CD14-positive monocyte (primary cell): Measurements from ENCODE around the gene AMT. TPM values are rescaled to one million over a fixed set of nuclear protein-coding genes. Genes with fewer than 3 reads are reported as not detected.

Experiments used
- DNase-seq, 3 donors: peaks; one replicate each; pipeline ENCODE4 v3.0.0-alpha.2; 2011 to 2022
- H2AFZ ChIP-seq: 2 replicates; pipeline ENCODE4 v1.6.0; 2012; ENCODE audit warnings: mild to moderate bottlenecking, low read depth, low read length, inconsistent platforms; ENCODE audit not compliant: insufficient read depth, poor library complexity, severe bottlenecking
- H3K27ac ChIP-seq, 2 donors: 1 replicate in 1 of 2; 2 replicates in 1 of 2; pipeline ENCODE4 v1.5.1; 2012 to 2013; ENCODE audit warnings: low read length in 2 of 2, control low read depth in 1 of 2, inconsistent platforms in 1 of 2, low read depth in 1 of 2, mild to moderate bottlenecking in 1 of 2
- H3K27me3 ChIP-seq, 2 donors: one replicate each; pipeline versions ENCODE4 v1.6.0 to v1.6.1; 2011 to 2013; ENCODE audit warnings: low read length in 2 of 2; ENCODE audit not compliant: control insufficient read depth in 2 of 2, insufficient read depth in 2 of 2
- H3K36me3 ChIP-seq, 2 donors: replicated peaks in 1 of 2; 1 replicate in 1 of 2; 2 replicates in 1 of 2; pipeline versions ENCODE4 v1.5.1 to v1.6.1; 2012 to 2013; ENCODE audit warnings: low read length in 2 of 2, control low read depth in 1 of 2, inconsistent platforms in 1 of 2, mild to moderate bottlenecking in 1 of 2; ENCODE audit not compliant: insufficient read depth in 2 of 2, control insufficient read depth in 1 of 2
- H3K4me1 ChIP-seq, 2 donors: 1 replicate in 1 of 2; 2 replicates in 1 of 2; pipeline versions ENCODE4 v1.5.1 to v1.6.1; 2012 to 2013; ENCODE audit warnings: low read length in 2 of 2, control low read depth in 1 of 2, inconsistent platforms in 1 of 2, mild to moderate bottlenecking in 1 of 2, moderate library complexity in 1 of 2; ENCODE audit not compliant: insufficient read depth in 2 of 2, control insufficient read depth in 1 of 2
- H3K4me2 ChIP-seq: replicated peaks from 2 replicates; pipeline ENCODE3; 2012; ENCODE audit warnings: low read length, moderate library complexity, mild to moderate bottlenecking; ENCODE audit not compliant: poor library complexity, severe bottlenecking; ENCODE audit errors: extremely low read depth
- H3K4me3 ChIP-seq, 3 experiments: fragments of 200-600 bp in 1 of 3; sonication (generic) in 1 of 3; replicated peaks in 1 of 3; 1 replicate in 2 of 3; 2 replicates in 1 of 3; pipeline ENCODE4 v1.5.1; 2011 to 2013; ENCODE audit warnings: low read length in 3 of 3, mild to moderate bottlenecking in 3 of 3, control low read depth in 2 of 3, low read depth in 2 of 3, inconsistent platforms in 1 of 3, moderate library complexity in 1 of 3
- H3K79me2 ChIP-seq: 2 replicates; pipeline ENCODE4 v1.6.0; 2012; ENCODE audit warnings: mild to moderate bottlenecking, control low read depth, inconsistent platforms, low read length, moderate library complexity; ENCODE audit not compliant: insufficient read depth
- H3K9ac ChIP-seq: 2 replicates; pipeline ENCODE4 v1.6.0; 2017; ENCODE audit warnings: low read length, mild to moderate bottlenecking; ENCODE audit not compliant: insufficient read depth, poor library complexity, severe bottlenecking
- H3K9me3 ChIP-seq, 2 donors: replicated peaks in 1 of 2; 1 replicate in 1 of 2; 2 replicates in 1 of 2; pipeline versions ENCODE4 v1.5.1 to v1.6.1; 2012 to 2013; ENCODE audit warnings: low read length in 2 of 2, control low read depth in 1 of 2; ENCODE audit not compliant: control insufficient read depth in 1 of 2, insufficient read depth in 1 of 2
- H4K20me1 ChIP-seq: 2 replicates; pipeline ENCODE4 v1.6.0; 2012; ENCODE audit warnings: mild to moderate bottlenecking, low read length, control low read depth, moderate library complexity; ENCODE audit not compliant: insufficient read depth
- H3K27ac Mint-ChIP-seq, 7 donors: one replicate each; pipeline ENCODE4 v1.8.0; 2020; ENCODE audit warnings: mild to moderate bottlenecking in 7 of 7, mixed read lengths in 7 of 7, moderate library complexity in 6 of 7, inconsistent platforms in 2 of 7
- H3K27me3 Mint-ChIP-seq, 3 donors: one replicate each; pipeline ENCODE4 v1.8.0; 2021 to 2022; ENCODE audit warnings: low read depth in 3 of 3, mild to moderate bottlenecking in 3 of 3, mixed read lengths in 3 of 3, moderate library complexity in 3 of 3, inconsistent platforms in 1 of 3
- H3K36me3 Mint-ChIP-seq, 2 donors: one replicate each; pipeline ENCODE4 v1.8.0; 2020; ENCODE audit warnings: mixed read lengths in 2 of 2, inconsistent platforms in 1 of 2, mild to moderate bottlenecking in 1 of 2
- H3K4me1 Mint-ChIP-seq: one replicate; pipeline ENCODE4 v1.8.0; 2020; ENCODE audit warnings: mild to moderate bottlenecking, mixed read lengths
- H3K4me3 Mint-ChIP-seq, 2 donors: one replicate each; pipeline ENCODE4 v1.8.0; 2020; ENCODE audit warnings: mild to moderate bottlenecking in 2 of 2, mixed read lengths in 2 of 2, moderate library complexity in 1 of 2
- H3K9me3 Mint-ChIP-seq, 7 donors: one replicate each; pipeline ENCODE4 v1.8.0; 2020 to 2022; ENCODE audit warnings: mixed read lengths in 7 of 7, mild to moderate bottlenecking in 6 of 7, moderate library complexity in 6 of 7, inconsistent platforms in 2 of 7
- WGBS: methylation state at CpG from one replicate; pipeline ENCODE4 v1.1.5; 2013; ENCODE audit warnings: missing lambda C conversion rate; ENCODE audit not compliant: insufficient coverage; 5-methylcytosine and 5-hydroxymethylcytosine counted together
- intact Hi-C, 2 donors: fragments of 100-400 bp; cut with micrococcal nuclease; formaldehyde crosslinking; loops; one replicate each; pipeline versions ENCODE4 v1.15.0 to v1.15.1; 2023
- polyA plus RNA-seq, 3 donors: library from polyadenylated mRNA; depleted of rRNA in 1 of 3; unstranded in 2 of 3; stranded (reverse) in 1 of 3; fragments of 300-500 nt in 2 of 3; fragments of >200 nt in 1 of 3; fragmentation: Illumina TruSeq in 2 of 3; gene quantifications; 1 replicate in 2 of 3; 2 replicates in 1 of 3; pipeline ENCODE4 v1.2.3, GENCODE V29; 2012 to 2021
- TF ChIP-seq, protein P1 (sequence below): fragments of 200-600 bp; IDR thresholded peaks from one replicate; pipeline ENCODE4 v1.8.0; 2022; ENCODE audit warnings: antibody characterized with exemption, mild to moderate bottlenecking

AMT gene
- polyA plus RNA-seq, 3 donors, result 2.0 to 25.1 (median 3.1) TPM

DNA sequence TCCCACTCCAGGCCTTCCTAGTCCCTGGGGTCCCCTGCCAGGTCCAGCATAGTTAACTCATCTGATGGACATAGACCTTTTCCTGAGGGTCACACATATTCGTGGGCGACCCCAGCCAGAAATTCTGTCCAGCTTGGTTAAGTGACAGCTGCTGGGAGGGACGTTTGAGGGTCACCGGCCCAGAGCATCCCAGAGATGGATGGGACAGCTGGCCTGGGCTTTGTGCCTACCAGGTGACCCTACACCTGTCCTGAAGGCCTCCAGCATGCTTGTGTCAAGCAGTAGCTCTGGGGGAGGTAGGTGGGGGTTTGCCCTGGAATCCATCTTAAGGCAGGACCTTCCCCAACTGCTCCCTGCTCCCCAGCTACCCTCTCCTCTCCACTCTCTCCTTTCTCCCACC lies 38.7 kb upstream of the AMT start:
- H3K27me3 ChIP-seq, result no peaks in the 10 kb centered on the region
- H3K27ac ChIP-seq, result no peak overlapping the region
- peaks cover 9% of the 10 kb centered on the region for H3K4me1 Mint-ChIP-seq
- H3K9me3 ChIP-seq, result no peaks in the 10 kb centered on the region
- H3K36me3 Mint-ChIP-seq, result no peaks in the 10 kb centered on the region
- H3K27me3 Mint-ChIP-seq, result peaks cover 3 to 8% (median 5%) of the 10 kb centered on the region in 3 donors
- H3K79me2 ChIP-seq, result no peaks in the 10 kb centered on the region
- H3K4me3 ChIP-seq, result no peak overlapping the region
- no peaks in the 10 kb centered on the region for H4K20me1 ChIP-seq
- no peak overlapping the region for H3K27ac Mint-ChIP-seq
- H3K9ac ChIP-seq, result no peak overlapping the region
- H3K4me2 ChIP-seq, result no peak overlapping the region
- H3K4me1 ChIP-seq, result peaks cover 5 to 10% of the 10 kb centered on the region in 2 donors
- WGBS, result 93% methylated on average over 4 of the region's 4 CpGs
- intact Hi-C loops, result loop anchor here in 1 of 2 donors (10.0 kb wide), 1 partner anchor 46 kb away; the partner anchor contains the start of genes RHOA and TCTA
- no peaks in the 10 kb centered on the region for H3K9me3 Mint-ChIP-seq
- DNase-seq, result no peak
- no peak overlapping the region for H2AFZ ChIP-seq
- H3K36me3 ChIP-seq, result no peaks in the 10 kb centered on the region
- no peak overlapping the region for H3K4me3 Mint-ChIP-seq
- TF ChIP-seq, protein P1, sequence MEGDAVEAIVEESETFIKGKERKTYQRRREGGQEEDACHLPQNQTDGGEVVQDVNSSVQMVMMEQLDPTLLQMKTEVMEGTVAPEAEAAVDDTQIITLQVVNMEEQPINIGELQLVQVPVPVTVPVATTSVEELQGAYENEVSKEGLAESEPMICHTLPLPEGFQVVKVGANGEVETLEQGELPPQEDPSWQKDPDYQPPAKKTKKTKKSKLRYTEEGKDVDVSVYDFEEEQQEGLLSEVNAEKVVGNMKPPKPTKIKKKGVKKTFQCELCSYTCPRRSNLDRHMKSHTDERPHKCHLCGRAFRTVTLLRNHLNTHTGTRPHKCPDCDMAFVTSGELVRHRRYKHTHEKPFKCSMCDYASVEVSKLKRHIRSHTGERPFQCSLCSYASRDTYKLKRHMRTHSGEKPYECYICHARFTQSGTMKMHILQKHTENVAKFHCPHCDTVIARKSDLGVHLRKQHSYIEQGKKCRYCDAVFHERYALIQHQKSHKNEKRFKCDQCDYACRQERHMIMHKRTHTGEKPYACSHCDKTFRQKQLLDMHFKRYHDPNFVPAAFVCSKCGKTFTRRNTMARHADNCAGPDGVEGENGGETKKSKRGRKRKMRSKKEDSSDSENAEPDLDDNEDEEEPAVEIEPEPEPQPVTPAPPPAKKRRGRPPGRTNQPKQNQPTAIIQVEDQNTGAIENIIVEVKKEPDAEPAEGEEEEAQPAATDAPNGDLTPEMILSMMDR, result no peak

DNA sequence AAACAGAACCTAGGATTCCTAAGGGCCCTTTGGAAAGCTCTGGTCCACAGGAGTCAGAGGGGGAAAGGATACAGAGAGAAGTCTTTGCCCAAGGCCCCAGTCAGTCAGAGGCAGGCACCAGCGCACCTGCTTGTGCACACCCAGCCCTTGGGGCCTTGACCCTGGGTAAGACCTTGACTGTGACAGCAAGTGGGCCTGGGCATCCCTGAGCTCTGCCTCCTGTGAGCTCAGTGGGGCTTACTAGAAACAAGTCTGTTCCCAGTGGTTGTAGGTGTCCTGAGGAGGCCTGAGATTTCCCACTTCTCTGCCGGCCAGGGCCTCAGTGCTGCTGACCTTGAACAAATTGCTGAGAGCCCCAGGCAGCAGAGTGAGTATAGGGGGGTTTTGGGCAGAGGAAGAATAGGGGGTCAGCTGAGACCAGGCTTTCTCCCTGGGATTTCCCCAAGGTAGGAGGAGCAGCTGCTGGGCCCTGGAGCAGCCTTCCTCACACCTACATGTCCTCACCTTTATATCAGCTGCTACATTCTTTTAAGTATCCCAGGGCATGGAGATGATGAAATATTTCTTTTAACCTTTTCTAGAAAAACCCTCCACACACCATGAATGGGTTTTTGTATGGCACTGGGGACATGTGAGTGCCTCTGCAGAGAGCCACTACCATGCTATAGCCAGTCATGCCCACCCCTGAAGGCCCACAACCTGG lies 38.1 kb upstream of the AMT start:
- H3K27me3 Mint-ChIP-seq, result peaks cover 3 to 8% (median 7%) of the 10 kb centered on the region in 3 donors
- no peak overlapping the region for H3K27ac Mint-ChIP-seq
- H4K20me1 ChIP-seq, result no peaks in the 10 kb centered on the region
- H2AFZ ChIP-seq, result no peak overlapping the region
- no peak overlapping the region for H3K4me2 ChIP-seq
- no peak for DNase-seq
- intact Hi-C loops, result loop anchor here in 1 of 2 donors (10.0 kb wide), 1 partner anchor 46 kb away; the partner anchor contains the start of genes RHOA and TCTA
- no peaks in the 10 kb centered on the region for H3K9me3 Mint-ChIP-seq
- no peaks in the 10 kb centered on the region for H3K79me2 ChIP-seq
- no peak overlapping the region for H3K4me3 ChIP-seq
- no peaks in the 10 kb centered on the region for H3K36me3 ChIP-seq
- H3K36me3 Mint-ChIP-seq, result no peaks in the 10 kb centered on the region
- WGBS, result 90% methylated on average over 2 of the region's 2 CpGs
- H3K9ac ChIP-seq, result no peak overlapping the region
- H3K27ac ChIP-seq, result no peak overlapping the region
- no peaks in the 10 kb centered on the region for H3K27me3 ChIP-seq
- H3K4me1 Mint-ChIP-seq, result peaks cover 3% of the 10 kb centered on the region
- TF ChIP-seq, protein P1, result no peak
- H3K9me3 ChIP-seq, result no peaks in the 10 kb centered on the region
- no peak overlapping the region for H3K4me3 Mint-ChIP-seq
- H3K4me1 ChIP-seq, result peaks cover 0 to 4% of the 10 kb centered on the region in 2 donors
